DMS53 treated with DMSO at 0.1 percent for 48 hours (cell line): ENCODE measurements around the gene BATF.

Experiments used
- DNase-seq: peaks from one replicate; lab custom pipeline; 2025; ENCODE audit not compliant: unreplicated experiment; lab: John Stamatoyannopoulos, UW

The BATF gene

GRCh38 chr14:75531660-75532317 lies 9.5 kb downstream of the BATF start:
- no peak for DNase-seq

- DNase-seq = no peak
Measured at GRCh38 chr14:75533791-75534555, 11.7 kb downstream of the BATF start.

- DNase-seq = no peak
Measured at GRCh38 chr14:75535164-75535898, 13.1 kb downstream of the BATF start.

GRCh38 chr14:75537071-75537470 lies 14.8 kb downstream of the BATF start:
- no peak for DNase-seq

- DNase-seq = no peak
Measured at GRCh38 chr14:75539162-75539560, 16.9 kb downstream of the BATF start.

GRCh38 chr14:75539561-75540478 lies 17.6 kb downstream of the BATF start:
- DNase-seq = no peak

- DNase-seq = no peak
Measured at GRCh38 chr14:75540479-75540851, 18.2 kb downstream of the BATF start.

GRCh38 chr14:75542588-75543091 lies 20.4 kb downstream of the BATF start:
- DNase-seq = no peak

GRCh38 chr14:75543253-75543652 lies 21.0 kb downstream of the BATF start:
- DNase-seq = no peak

- DNase-seq = no peak
Measured at GRCh38 chr14:75543786-75544185, 21.5 kb downstream of the BATF start.

GRCh38 chr14:75545907-75546306 lies 23.6 kb downstream of the BATF start:
- no peak for DNase-seq

- no peak for DNase-seq
Measured at GRCh38 chr14:75547552-75548250, 25.4 kb downstream of the BATF start.

- DNase-seq = no peak
Measured at GRCh38 chr14:75548544-75548943, 26.3 kb downstream of the BATF start.

GRCh38 chr14:75549169-75549568 lies 26.9 kb downstream of the BATF start:
- no peak for DNase-seq

GRCh38 chr14:75551021-75551420 lies 28.8 kb downstream of the BATF start:
- DNase-seq = no peak

- DNase-seq = no peak
Measured at GRCh38 chr14:75553157-75553556, 30.9 kb downstream of the BATF start.

GRCh38 chr14:75553761-75554364 lies 31.6 kb downstream of the BATF start:
- DNase-seq = no peak

GRCh38 chr14:75554482-75554881 lies 32.2 kb downstream of the BATF start:
- no peak for DNase-seq

GRCh38 chr14:75558440-75558839 lies 36.2 kb downstream of the BATF start:
- no peak for DNase-seq

- no peak for DNase-seq
Measured at GRCh38 chr14:75559045-75559444, 36.8 kb downstream of the BATF start.
